Fibroblast of pulmonary artery (primary cell): ENCODE data around the gene SLITRK5.
A peak's percentile ranks its signal among the peaks of the same experiment; 100 is the strongest.

Experiments used
- DNase-seq: peaks from one replicate; pipeline ENCODE4 v3.0.0-alpha.2; 2010; ENCODE audit warnings: low read depth
- H3K4me3 ChIP-seq: replicated peaks from 2 replicates; pipeline ENCODE4 v1.5.1; 2011; ENCODE audit warnings: low read depth, mild to moderate bottlenecking, control low read depth, low read length, moderate library complexity
- TF ChIP-seq, protein P1 (sequence below): IDR thresholded peaks from 2 replicates; pipeline ENCODE4 v1.5.1; 2011; ENCODE audit warnings: mild to moderate bottlenecking, control low read depth, low read length, inconsistent platforms; ENCODE audit errors: missing control alignments

The SLITRK5 gene

GRCh38 chr13:87677496-87678371 lies 6.6 kb downstream of the SLITRK5 start:
- DNase-seq: no peak
- TF ChIP-seq, protein P1, sequence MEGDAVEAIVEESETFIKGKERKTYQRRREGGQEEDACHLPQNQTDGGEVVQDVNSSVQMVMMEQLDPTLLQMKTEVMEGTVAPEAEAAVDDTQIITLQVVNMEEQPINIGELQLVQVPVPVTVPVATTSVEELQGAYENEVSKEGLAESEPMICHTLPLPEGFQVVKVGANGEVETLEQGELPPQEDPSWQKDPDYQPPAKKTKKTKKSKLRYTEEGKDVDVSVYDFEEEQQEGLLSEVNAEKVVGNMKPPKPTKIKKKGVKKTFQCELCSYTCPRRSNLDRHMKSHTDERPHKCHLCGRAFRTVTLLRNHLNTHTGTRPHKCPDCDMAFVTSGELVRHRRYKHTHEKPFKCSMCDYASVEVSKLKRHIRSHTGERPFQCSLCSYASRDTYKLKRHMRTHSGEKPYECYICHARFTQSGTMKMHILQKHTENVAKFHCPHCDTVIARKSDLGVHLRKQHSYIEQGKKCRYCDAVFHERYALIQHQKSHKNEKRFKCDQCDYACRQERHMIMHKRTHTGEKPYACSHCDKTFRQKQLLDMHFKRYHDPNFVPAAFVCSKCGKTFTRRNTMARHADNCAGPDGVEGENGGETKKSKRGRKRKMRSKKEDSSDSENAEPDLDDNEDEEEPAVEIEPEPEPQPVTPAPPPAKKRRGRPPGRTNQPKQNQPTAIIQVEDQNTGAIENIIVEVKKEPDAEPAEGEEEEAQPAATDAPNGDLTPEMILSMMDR: no peak
- H3K4me3 ChIP-seq: peak overlapping the region; percentile 39

DNA sequence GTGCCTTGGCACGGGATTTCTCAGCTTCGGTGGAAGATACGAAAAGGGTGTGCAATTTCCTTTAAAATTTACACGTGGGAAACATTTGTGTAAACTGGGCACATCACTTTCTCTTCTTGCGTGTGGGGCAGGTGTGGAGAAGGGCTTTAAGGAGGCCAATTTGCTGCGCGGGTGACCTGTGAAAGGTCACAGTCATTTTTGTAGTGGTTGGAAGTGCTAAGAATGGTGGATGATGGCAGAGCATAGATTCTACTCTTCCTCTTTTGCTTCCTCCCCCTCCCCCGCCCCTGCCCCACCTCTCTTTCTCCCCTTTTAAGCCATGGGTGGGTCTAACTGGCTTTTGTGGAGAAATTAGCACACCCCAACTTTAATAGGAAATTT lies 7.2 kb downstream of the SLITRK5 start:
- TF ChIP-seq, protein P1: no peak
- DNase-seq: no peak
- H3K4me3 ChIP-seq: peak overlapping the region; percentile 39

DNA sequence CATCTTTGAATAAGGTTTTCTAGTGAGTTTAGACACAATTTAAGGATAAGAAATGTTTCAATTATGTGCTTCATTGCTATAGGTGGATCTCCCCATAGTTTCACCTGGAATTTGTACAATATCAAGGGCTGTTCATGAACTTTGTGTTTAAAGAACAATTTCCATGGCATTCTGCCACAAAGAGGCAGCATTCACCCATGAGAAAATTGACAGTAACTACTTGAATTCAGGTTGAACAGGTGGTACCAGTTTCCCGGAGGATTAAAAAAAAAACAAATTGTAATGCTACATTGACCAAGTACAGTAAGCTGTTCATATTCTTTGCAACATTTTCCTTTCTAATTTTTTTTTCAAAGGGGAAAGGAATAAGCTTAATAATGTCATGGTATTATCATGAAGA lies 9.1 kb downstream of the SLITRK5 start:
- TF ChIP-seq, protein P1: no peak
- no peak for DNase-seq
- no peak overlapping the region for H3K4me3 ChIP-seq

DNA sequence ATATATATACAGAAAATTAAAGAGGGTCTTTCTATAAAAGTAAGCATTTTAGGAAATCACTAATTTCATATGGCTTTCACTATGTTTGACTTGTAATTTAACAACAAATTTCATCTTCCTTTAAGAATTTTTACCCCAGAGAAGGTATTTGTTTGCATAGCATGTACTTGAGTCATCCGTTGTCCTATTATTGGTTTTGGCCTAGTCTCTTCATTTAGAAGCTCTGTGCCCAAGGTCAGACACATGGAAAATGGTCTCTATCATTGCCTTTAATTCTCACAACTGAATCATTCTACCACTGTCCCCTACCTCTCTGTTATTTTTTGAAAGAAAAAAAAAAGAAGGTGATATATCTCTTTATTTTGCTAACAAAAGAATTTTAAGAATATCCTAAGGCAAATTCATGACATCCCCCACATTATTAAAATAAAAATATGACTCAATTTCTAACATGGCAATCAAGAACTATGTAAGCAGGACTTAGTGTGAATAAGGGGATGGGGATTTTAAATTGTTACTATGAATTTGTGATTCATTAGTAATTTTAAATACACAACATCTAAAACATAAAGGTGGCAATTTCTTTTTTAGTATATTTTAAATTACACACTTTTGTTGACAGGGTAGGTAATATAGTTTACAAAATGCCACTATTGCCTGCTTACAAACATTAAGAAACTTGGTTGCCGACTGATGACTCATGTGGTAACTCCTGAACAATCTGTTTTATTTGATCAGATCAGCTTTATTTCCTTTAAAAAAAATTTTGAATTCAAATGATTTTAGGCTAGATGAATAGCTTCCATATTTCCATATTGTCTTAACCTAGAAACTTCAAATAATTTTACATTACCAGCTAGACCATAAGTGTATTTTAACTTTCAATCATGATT lies 13.9 kb downstream of the SLITRK5 start:
- TF ChIP-seq, protein P1: no peak
- H3K4me3 ChIP-seq: no peak overlapping the region
- DNase-seq: no peak

GRCh38 chr13:87696458-87696857 lies 25.3 kb downstream of the SLITRK5 start:
- no peak overlapping the region for H3K4me3 ChIP-seq
- no peak for DNase-seq
- TF ChIP-seq, protein P1: no peak

DNA sequence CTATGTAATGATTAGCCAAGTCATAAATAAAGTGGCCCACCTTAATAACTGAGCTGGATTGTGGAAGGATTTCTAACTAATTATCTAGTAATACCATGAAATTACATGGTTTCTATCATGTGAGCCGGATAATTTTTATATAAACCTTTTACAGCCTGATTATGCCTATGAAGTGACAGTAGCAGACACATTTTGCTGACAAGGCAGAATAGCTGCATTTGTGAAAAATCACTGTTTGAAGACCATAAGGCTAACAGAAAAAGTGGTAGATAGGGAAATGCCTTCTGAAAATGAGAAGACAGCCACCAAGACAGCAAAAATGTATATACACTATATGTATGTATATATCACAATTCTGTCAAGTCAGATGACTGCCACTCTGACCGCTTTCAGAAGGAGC lies 27.1 kb downstream of the SLITRK5 start:
- no peak for DNase-seq
- TF ChIP-seq, protein P1: no peak
- no peak overlapping the region for H3K4me3 ChIP-seq
